ENCODE data around the gene ATAD2B. TPM values are rescaled to one million over a fixed set of nuclear protein-coding genes. Genes with fewer than 3 reads are reported as not detected.

The ATAD2B gene
- total and polyA plus RNA-seq, 2 of the 8 experiments (the other 6 are each of a cell fraction or from before 2014, with no cell fraction given): 3.4 to 16.1 TPM

DNA sequence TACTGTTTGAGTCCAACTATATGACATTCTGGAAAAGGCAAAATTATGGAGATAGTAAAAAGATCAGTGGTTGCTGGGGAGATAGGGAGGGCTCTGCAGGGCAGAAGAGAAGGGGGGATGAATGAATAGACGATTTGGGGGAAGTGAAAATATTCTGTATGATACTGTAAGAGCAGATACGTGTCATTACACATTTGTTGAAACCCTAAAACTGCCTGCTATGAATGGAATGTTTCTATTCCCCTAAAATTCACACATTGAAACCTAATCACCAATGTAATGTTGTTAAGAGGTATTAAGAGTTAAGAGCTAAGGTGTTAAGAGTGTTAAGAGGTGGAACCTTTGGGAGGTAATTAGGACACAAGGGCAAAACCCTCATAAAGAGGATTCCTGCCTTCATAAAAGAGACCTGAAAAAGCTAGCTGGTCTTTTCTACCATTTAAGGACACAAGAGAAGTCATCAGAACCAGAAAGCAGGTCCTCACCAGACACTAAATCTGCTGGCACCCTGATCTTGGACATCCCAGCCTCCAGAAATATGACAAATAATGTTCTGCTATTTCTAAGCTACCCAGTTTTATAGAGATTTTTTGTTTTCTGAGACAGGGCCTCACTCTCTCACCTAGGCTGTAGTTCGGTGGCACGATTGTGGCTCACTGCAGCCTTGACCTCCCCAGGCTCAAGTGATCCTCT is 76.2 kb downstream of the ATAD2B start:
- no peaks in the 10 kb centered on the region for H3K23me2 ChIP-seq (ENCODE audit: low read depth, low read length)
- no peaks in the 10 kb centered on the region for H4K20me1 ChIP-seq (replicated peaks in 1 of 2; ENCODE audit: control insufficient read depth in 1 of 2, insufficient read depth in 2 of 2, low read length in 2 of 2)
- no peak overlapping the region for H4K8ac ChIP-seq (ENCODE audit: extremely low read depth, insufficient read depth, low read length)
- H3K4me1 ChIP-seq (replicated peaks in 1 of 4; ENCODE audit: control insufficient read depth in 3 of 4, insufficient read depth in 4 of 4, low read length in 3 of 4): no peaks in the 10 kb centered on the region
- H3K18ac ChIP-seq (ENCODE audit: extremely low read depth, low read length): no peak overlapping the region
- H3K79me1 ChIP-seq (ENCODE audit: low read depth, low read length): no peaks in the 10 kb centered on the region
- H3K27me3 ChIP-seq (replicated peaks in 1 of 4; ENCODE audit: control insufficient read depth in 3 of 4, extremely low read depth in 1 of 4, insufficient read depth in 3 of 4, low read length in 3 of 4): no peaks in the 10 kb centered on the region
- H2AFZ ChIP-seq (ENCODE audit: low read length): no peak overlapping the region
- no peak overlapping the region for H3K4ac ChIP-seq (replicated peaks; ENCODE audit: insufficient read length, low read depth, low read length)
- no peak overlapping the region for H2BK15ac ChIP-seq (ENCODE audit: low read length)
- DNase-seq (ENCODE audit: low read depth in 1 of 2, low spot score in 2 of 2) (no peak), FAIRE-seq (no peak)
- no peak overlapping the region for H3K56ac ChIP-seq (replicated peaks; ENCODE audit: insufficient read length, low read depth, low read length)
- H4K91ac ChIP-seq (replicated peaks; ENCODE audit: insufficient read length, low read length): no peak overlapping the region
- H3K23ac ChIP-seq (ENCODE audit: insufficient read length): no peak overlapping the region
- no peak overlapping the region for H2AK5ac ChIP-seq (ENCODE audit: low read depth, low read length)
- H4K5ac ChIP-seq (ENCODE audit: insufficient read length, low read depth, low read length): no peak overlapping the region
- no peaks in the 10 kb centered on the region; a peak in 1 of 8 replicates for H3K36me3 ChIP-seq (ENCODE audit: control insufficient read depth in 2 of 4, insufficient read depth in 4 of 4, low read length in 3 of 4)
- ChIA-PET POLR2A (ENCODE audit: partially characterized antibody) (interaction anchor here (0.9 to 2.3 kb wide), 2 partner anchors 76 to 186 kb away, joined by 3 to 6 read pairs; partner anchors contain the start of gene ATAD2B), CTCF (ENCODE audit: partially characterized antibody) (interaction anchor here (1.2 to 2.3 kb wide), 3 partner anchors 14 to 310 kb away, joined by 3 to 8 read pairs (median 3); no protein-coding TSS in a partner anchor)
- H3K4me3 ChIP-seq (ENCODE audit: extremely low read depth in 1 of 4, insufficient read depth in 2 of 4, low read depth in 3 of 4, low read length in 4 of 4): no peak overlapping the region
- no peaks in the 10 kb centered on the region for H3K9me3 ChIP-seq (ENCODE audit: insufficient read depth in 2 of 2, low read depth in 1 of 2, low read length in 1 of 2)
- H3K14ac ChIP-seq (ENCODE audit: insufficient read length): no peak overlapping the region
- H2BK12ac ChIP-seq (ENCODE audit: low read depth, low read length): no peak overlapping the region
- H2BK5ac ChIP-seq (ENCODE audit: low read depth, low read length): no peak overlapping the region
- WGBS, 2 experiments (ENCODE audit: extremely low coverage in 1 of 2, insufficient coverage in 1 of 2, insufficient read length in 1 of 2, insufficient replicate concordance in 2 of 2, low coverage in 1 of 2, low lambda C conversion rate in 2 of 2, missing lambda C conversion rate in 1 of 2): 84 to 100% methylated on average over 1 to 4 of the region's 4 CpGs
- no peak overlapping the region for H3K27ac ChIP-seq (ENCODE audit: low read depth, low read length)
- no peak overlapping the region for H2BK20ac ChIP-seq (ENCODE audit: low read length)
- no peak overlapping the region for H3K4me2 ChIP-seq (ENCODE audit: insufficient read depth in 1 of 2, low read depth in 2 of 2, low read length in 2 of 2)
- no peak overlapping the region for H3K9ac ChIP-seq (replicated peaks in 1 of 4; ENCODE audit: extremely low read depth in 1 of 4, low read depth in 3 of 4, low read length in 3 of 4)
- no peaks in the 10 kb centered on the region for H3K79me2 ChIP-seq (ENCODE audit: control insufficient read depth in 1 of 2, insufficient read depth in 2 of 2, low read length in 2 of 2)
- no peak overlapping the region for H2BK120ac ChIP-seq (replicated peaks; ENCODE audit: low read depth, low read length)
- TF ChIP-seq KDM1A (IDR thresholded peaks at IDR 0.05; ENCODE audit: borderline replicate concordance, low read length) (no peak), MAFK (IDR thresholded peaks at IDR 0.05; ENCODE audit: low read depth, low read length) (no peak), SRF (IDR thresholded peaks at IDR 0.05; ENCODE audit: low read depth, low read length) (no peak), RFX5 (IDR thresholded peaks at IDR 0.05; ENCODE audit: borderline replicate concordance, low read depth, low read length) (no peak), FOSL1 (IDR thresholded peaks at IDR 0.05; ENCODE audit: insufficient read depth, low read depth, low read length) (no peak), POLR2A (IDR thresholded peaks at IDR 0.05; ENCODE audit: control extremely low read depth in 1 of 2, low read depth in 2 of 2, low read length in 2 of 2) (no peak), SIRT6 (IDR thresholded peaks at IDR 0.05; ENCODE audit: low read length) (no peak), BACH1 (IDR thresholded peaks at IDR 0.05; ENCODE audit: low read length) (no peak), RNF2 (IDR thresholded peaks at IDR 0.05; ENCODE audit: borderline replicate concordance, low read depth, low read length, missing control alignments, poor library complexity, severe bottlenecking) (no peak), PHF8 (conservative IDR thresholded peaks at IDR 0.05; ENCODE audit: low read depth, low read length) (no peak)

All from H1 (cell line).